ENCODE measurements around the gene MEGF10.

The MEGF10 gene

GRCh38 chr5:127326976-127327755, 36.6 kb downstream of the MEGF10 start:
- Mint-ChIP-seq H3K4me1 (ENCODE audit: low read depth) (no peaks in the 10 kb centered on the region), H3K27ac (no peak overlapping the region), H3K27me3 (ENCODE audit: low read depth) (peaks cover 24% of the 10 kb centered on the region), H3K9me3 (no peaks in the 10 kb centered on the region), H3K4me3 (no peak overlapping the region), H3K36me3 (ENCODE audit: low read depth) (no peaks in the 10 kb centered on the region)

- peaks cover 20% of the 10 kb centered on the region for H3K27me3 Mint-ChIP-seq (ENCODE audit: low read depth)
- H3K9me3 Mint-ChIP-seq, result no peaks in the 10 kb centered on the region
- H3K4me3 Mint-ChIP-seq, result no peak overlapping the region
- H3K27ac Mint-ChIP-seq, result no peak overlapping the region
- H3K4me1 Mint-ChIP-seq (ENCODE audit: low read depth), result no peaks in the 10 kb centered on the region
- H3K36me3 Mint-ChIP-seq (ENCODE audit: low read depth), result no peaks in the 10 kb centered on the region
These were observed 39.5 kb downstream of the MEGF10 start for GRCh38 chr5:127330116-127330515.

- H3K9me3 Mint-ChIP-seq, result no peaks in the 10 kb centered on the region
- no peaks in the 10 kb centered on the region for H3K4me1 Mint-ChIP-seq (ENCODE audit: low read depth)
- H3K27me3 Mint-ChIP-seq (ENCODE audit: low read depth), result peaks cover 24% of the 10 kb centered on the region
- H3K27ac Mint-ChIP-seq, result no peak overlapping the region
- no peaks in the 10 kb centered on the region for H3K36me3 Mint-ChIP-seq (ENCODE audit: low read depth)
- H3K4me3 Mint-ChIP-seq, result no peak overlapping the region
These were observed 41.5 kb downstream of the MEGF10 start for GRCh38 chr5:127331890-127332649.

DNA sequence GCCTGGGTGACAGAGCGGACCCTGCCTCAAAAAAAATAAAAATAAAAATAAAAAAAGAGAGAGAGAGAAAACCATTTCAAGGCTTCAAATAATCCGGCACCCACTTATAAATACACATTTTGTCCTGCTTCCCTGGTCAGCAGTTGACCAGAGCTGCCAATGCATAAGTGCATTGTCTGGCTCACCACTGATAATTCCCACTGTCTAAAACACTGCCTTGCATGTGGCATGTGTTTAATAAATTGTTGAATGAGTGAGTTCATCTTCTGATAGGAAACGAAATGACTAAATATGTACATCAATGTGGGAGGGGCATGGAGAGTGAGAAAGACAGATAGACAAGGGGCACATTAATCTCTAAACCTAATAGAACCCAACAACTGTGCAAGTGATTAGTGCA, 42.9 kb downstream of the MEGF10 start:
- H3K27ac Mint-ChIP-seq, result no peak overlapping the region
- no peak overlapping the region for H3K4me3 Mint-ChIP-seq
- no peaks in the 10 kb centered on the region for H3K9me3 Mint-ChIP-seq
- no peaks in the 10 kb centered on the region for H3K36me3 Mint-ChIP-seq (ENCODE audit: low read depth)
- H3K27me3 Mint-ChIP-seq (ENCODE audit: low read depth), result peaks cover 21% of the 10 kb centered on the region
- no peaks in the 10 kb centered on the region for H3K4me1 Mint-ChIP-seq (ENCODE audit: low read depth)

DNA sequence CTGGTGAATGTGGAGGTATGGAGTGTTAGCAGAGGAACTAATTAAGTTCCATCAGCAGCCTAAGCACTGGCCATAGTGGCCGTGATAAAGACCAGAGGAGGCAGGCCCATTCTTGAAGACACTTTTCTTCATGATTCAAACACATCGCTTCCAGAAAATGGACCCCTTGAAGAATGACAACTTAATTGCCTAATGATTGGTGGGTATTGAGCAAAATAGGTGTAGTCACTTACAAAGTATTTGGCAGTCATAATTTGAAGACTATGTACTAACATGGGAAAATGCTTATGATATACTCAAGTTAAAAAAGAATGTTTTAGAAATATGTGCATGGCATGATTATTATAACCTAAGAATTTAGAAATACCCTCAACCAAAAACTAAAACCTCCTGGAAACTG, 44.8 kb downstream of the MEGF10 start:
- H3K4me3 Mint-ChIP-seq, result no peak overlapping the region
- H3K27ac Mint-ChIP-seq, result no peak overlapping the region
- H3K36me3 Mint-ChIP-seq (ENCODE audit: low read depth), result no peaks in the 10 kb centered on the region
- H3K27me3 Mint-ChIP-seq (ENCODE audit: low read depth), result peaks cover 21% of the 10 kb centered on the region
- H3K9me3 Mint-ChIP-seq, result no peaks in the 10 kb centered on the region
- H3K4me1 Mint-ChIP-seq (ENCODE audit: low read depth), result no peaks in the 10 kb centered on the region

- peaks cover 17% of the 10 kb centered on the region for H3K27me3 Mint-ChIP-seq (ENCODE audit: low read depth)
- no peak overlapping the region for H3K4me3 Mint-ChIP-seq
- H3K4me1 Mint-ChIP-seq (ENCODE audit: low read depth), result no peaks in the 10 kb centered on the region
- no peaks in the 10 kb centered on the region for H3K9me3 Mint-ChIP-seq
- no peaks in the 10 kb centered on the region for H3K36me3 Mint-ChIP-seq (ENCODE audit: low read depth)
- H3K27ac Mint-ChIP-seq, result no peak overlapping the region
These were observed 47.3 kb downstream of the MEGF10 start for GRCh38 chr5:127337876-127338275.

DNA sequence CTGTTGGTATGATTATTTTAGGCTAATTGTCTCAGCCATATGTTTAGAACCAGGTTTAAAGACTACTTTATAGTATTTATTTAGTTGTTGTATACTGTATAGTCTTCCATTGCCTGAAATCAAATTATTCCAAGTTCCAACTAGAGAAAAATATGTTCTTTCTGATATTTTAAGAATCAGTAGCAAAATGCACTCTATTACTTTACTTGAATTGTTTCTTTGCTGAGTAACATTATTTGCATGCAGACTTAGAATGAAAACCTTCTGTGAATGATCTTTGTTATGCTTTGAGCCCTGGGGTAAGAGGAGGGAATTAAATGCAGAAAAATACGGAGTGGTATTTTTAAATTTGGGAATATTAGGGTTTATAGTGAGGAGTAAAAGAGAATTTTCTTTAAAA, 47.9 kb downstream of the MEGF10 start:
- H3K9me3 Mint-ChIP-seq, result no peaks in the 10 kb centered on the region
- no peak overlapping the region for H3K27ac Mint-ChIP-seq
- H3K4me1 Mint-ChIP-seq (ENCODE audit: low read depth), result no peaks in the 10 kb centered on the region
- H3K4me3 Mint-ChIP-seq, result no peak overlapping the region
- H3K36me3 Mint-ChIP-seq (ENCODE audit: low read depth), result no peaks in the 10 kb centered on the region
- H3K27me3 Mint-ChIP-seq (ENCODE audit: low read depth), result peaks cover 16% of the 10 kb centered on the region

GRCh38 chr5:127340606-127341005, 50.0 kb downstream of the MEGF10 start:
- Mint-ChIP-seq H3K36me3 (ENCODE audit: low read depth) (no peaks in the 10 kb centered on the region), H3K4me1 (ENCODE audit: low read depth) (no peaks in the 10 kb centered on the region), H3K9me3 (no peaks in the 10 kb centered on the region), H3K27me3 (ENCODE audit: low read depth) (peaks cover 12% of the 10 kb centered on the region), H3K4me3 (no peak overlapping the region), H3K27ac (no peak overlapping the region)

DNA sequence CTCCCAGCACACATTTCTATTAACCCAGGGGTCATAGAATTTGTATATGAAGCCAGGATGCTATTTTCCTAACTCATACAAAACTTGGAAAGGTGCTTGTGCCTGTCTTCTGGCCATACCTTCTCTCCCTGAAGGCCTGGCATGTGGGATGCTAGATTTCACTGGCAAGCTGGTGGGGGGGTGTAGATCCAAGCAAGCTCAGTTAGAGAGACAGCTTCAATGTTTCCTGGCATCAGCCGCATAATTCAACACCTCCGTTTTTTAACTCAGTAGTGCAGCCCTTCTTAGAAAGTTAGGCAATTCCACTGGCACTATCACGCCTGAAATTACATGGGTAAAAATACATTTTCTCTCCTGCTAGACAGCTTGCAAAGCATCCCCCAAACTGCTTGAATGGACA, 51.8 kb downstream of the MEGF10 start:
- Mint-ChIP-seq H3K27me3 (ENCODE audit: low read depth) (peaks cover 21% of the 10 kb centered on the region), H3K9me3 (no peaks in the 10 kb centered on the region), H3K36me3 (ENCODE audit: low read depth) (no peaks in the 10 kb centered on the region), H3K27ac (no peak overlapping the region), H3K4me1 (ENCODE audit: low read depth) (no peaks in the 10 kb centered on the region), H3K4me3 (no peak overlapping the region)

DNA sequence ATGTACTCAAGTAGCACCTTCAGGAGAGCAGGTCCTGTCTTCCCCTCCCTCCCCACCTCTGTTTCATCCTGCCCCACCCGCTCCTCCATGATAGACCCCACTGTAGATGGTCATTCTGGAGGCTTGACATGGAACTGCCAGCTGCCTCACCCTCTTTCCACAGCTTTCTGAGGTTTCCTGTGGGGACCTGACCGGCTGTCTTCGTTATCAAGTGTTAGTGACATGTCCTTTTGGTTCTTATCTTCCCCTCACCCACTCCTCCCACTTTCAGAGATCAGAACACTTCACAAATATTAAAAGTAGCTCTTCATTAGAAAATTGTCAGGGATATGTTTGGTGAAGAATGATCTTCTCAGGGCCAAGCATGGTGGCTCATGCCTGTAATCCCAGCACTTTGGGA, 52.7 kb downstream of the MEGF10 start:
- no peak overlapping the region for H3K27ac Mint-ChIP-seq
- H3K36me3 Mint-ChIP-seq (ENCODE audit: low read depth), result no peaks in the 10 kb centered on the region
- H3K4me3 Mint-ChIP-seq, result no peak overlapping the region
- peaks cover 21% of the 10 kb centered on the region for H3K27me3 Mint-ChIP-seq (ENCODE audit: low read depth)
- no peaks in the 10 kb centered on the region for H3K9me3 Mint-ChIP-seq
- no peaks in the 10 kb centered on the region for H3K4me1 Mint-ChIP-seq (ENCODE audit: low read depth)

- H3K4me3 Mint-ChIP-seq, result no peak overlapping the region
- H3K36me3 Mint-ChIP-seq (ENCODE audit: low read depth), result no peaks in the 10 kb centered on the region
- H3K27me3 Mint-ChIP-seq (ENCODE audit: low read depth), result peaks cover 16% of the 10 kb centered on the region
- no peak overlapping the region for H3K27ac Mint-ChIP-seq
- H3K4me1 Mint-ChIP-seq (ENCODE audit: low read depth), result no peaks in the 10 kb centered on the region
- H3K9me3 Mint-ChIP-seq, result no peaks in the 10 kb centered on the region
These were observed 53.3 kb downstream of the MEGF10 start for GRCh38 chr5:127343866-127344265.

GRCh38 chr5:127344931-127345330, 54.3 kb downstream of the MEGF10 start:
- H3K27ac Mint-ChIP-seq, result no peak overlapping the region
- H3K36me3 Mint-ChIP-seq (ENCODE audit: low read depth), result no peaks in the 10 kb centered on the region
- peaks cover 13% of the 10 kb centered on the region for H3K27me3 Mint-ChIP-seq (ENCODE audit: low read depth)
- no peak overlapping the region for H3K4me3 Mint-ChIP-seq
- no peaks in the 10 kb centered on the region for H3K9me3 Mint-ChIP-seq
- H3K4me1 Mint-ChIP-seq (ENCODE audit: low read depth), result no peaks in the 10 kb centered on the region

DNA sequence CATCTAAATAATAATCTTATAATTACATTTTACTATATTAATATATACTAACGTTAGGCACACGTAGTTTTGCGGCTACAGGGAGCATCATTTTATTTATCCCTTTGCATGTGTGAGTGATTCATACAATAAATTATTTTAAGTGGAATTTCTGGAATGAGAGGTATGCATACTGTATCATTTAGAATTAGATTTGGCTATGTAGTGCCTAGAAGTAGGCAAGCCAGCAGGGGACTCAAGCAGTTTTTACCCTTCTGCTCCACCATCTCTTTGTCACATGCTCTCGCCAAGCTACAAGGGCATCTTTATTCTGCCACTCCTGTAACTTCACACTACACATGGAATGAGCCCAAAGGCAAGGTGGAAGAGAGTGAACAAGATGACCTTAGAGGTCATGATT, 60.8 kb downstream of the MEGF10 start:
- Mint-ChIP-seq H3K4me1 (ENCODE audit: low read depth) (no peaks in the 10 kb centered on the region), H3K27ac (no peak overlapping the region), H3K27me3 (ENCODE audit: low read depth) (peaks cover 6% of the 10 kb centered on the region), H3K9me3 (no peaks in the 10 kb centered on the region), H3K36me3 (ENCODE audit: low read depth) (no peaks in the 10 kb centered on the region), H3K4me3 (no peak overlapping the region)

DNA sequence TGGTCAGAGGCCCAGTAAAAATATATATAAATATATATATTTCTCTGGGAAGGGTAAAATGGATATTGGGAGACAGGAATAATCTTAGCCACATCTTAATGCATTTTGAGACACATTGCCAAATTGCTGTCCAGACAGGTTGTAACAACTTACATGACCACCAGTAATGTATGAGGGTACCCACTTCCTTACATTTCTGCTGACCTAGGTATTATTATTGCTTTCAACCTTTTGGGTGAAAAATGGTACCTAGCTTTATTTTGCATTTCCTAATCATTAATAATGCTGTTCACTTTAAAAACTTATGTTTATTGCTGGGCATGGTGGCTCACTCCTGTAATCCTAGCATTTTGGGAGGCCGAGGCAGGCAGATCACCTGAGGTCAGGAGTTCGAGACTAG, 61.5 kb downstream of the MEGF10 start:
- H3K27ac Mint-ChIP-seq, result no peak overlapping the region
- H3K36me3 Mint-ChIP-seq (ENCODE audit: low read depth), result no peaks in the 10 kb centered on the region
- H3K27me3 Mint-ChIP-seq (ENCODE audit: low read depth), result peaks cover 6% of the 10 kb centered on the region
- no peaks in the 10 kb centered on the region for H3K9me3 Mint-ChIP-seq
- no peaks in the 10 kb centered on the region for H3K4me1 Mint-ChIP-seq (ENCODE audit: low read depth)
- no peak overlapping the region for H3K4me3 Mint-ChIP-seq

DNA sequence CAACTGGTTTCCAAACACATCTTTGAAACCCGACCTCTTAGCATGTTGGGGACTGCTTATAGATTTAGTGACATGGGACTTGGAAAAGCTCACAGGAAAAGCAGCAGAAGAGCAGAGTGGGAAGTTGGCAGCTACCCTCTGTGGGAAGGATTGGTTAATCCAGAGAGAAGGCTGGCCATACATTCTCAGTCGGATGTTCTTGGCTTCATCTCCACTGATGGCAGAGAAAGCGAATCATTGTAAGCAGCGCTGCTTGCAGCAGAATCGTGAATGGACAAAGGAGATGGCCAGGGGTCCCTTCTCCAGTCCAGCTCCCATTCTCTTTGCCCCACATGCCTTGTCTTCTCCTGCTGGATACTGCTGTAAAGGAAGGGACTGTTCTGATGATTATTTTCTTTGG, 62.7 kb downstream of the MEGF10 start:
- Mint-ChIP-seq H3K4me3 (no peak overlapping the region), H3K9me3 (no peaks in the 10 kb centered on the region), H3K4me1 (ENCODE audit: low read depth) (no peaks in the 10 kb centered on the region), H3K36me3 (ENCODE audit: low read depth) (no peaks in the 10 kb centered on the region), H3K27me3 (ENCODE audit: low read depth) (peaks cover 11% of the 10 kb centered on the region), H3K27ac (no peak overlapping the region)
